HL-60 (cell line): ENCODE results near the gene AMPD3.

Experiments used
- DNase-seq, 2 experiments: peaks; one replicate each; pipeline ENCODE4 v3.0.0-alpha.2; 2010 to 2020; ENCODE audit warnings: low read depth in 1 of 2, low spot score in 1 of 2
- H3K27ac ChIP-seq: fragments of 250-450 bp; sonication (Bioruptor Pico); replicated peaks from 2 replicates; pipeline ENCODE4 v1.5.1; 2020; ENCODE audit warnings: mild to moderate bottlenecking, moderate library complexity
- H3K27me3 ChIP-seq: fragments of 250-450 bp; sonication (Bioruptor Pico); 2 replicates; pipeline ENCODE4 v1.5.1; 2021; ENCODE audit warnings: mild to moderate bottlenecking, moderate library complexity; ENCODE audit not compliant: insufficient read depth, poor library complexity, severe bottlenecking
- H3K4me3 ChIP-seq: replicated peaks from 2 replicates; pipeline ENCODE4 v1.5.1; 2011; ENCODE audit warnings: mild to moderate bottlenecking, control low read depth, low read length; ENCODE audit not compliant: insufficient read depth
- CTCF ChIP-seq: IDR thresholded peaks from one replicate; pipeline ENCODE4 v1.5.1; 2011; ENCODE audit warnings: low read length, control low read depth, inconsistent platforms; ENCODE audit not compliant: insufficient read depth
- GABPA ChIP-seq: IDR thresholded peaks from 2 replicates; pipeline ENCODE4 v1.6.1; 2012; ENCODE audit warnings: low read depth
- POLR2AphosphoS5 ChIP-seq: IDR thresholded peaks from 2 replicates; pipeline ENCODE4 v1.6.1; 2012; ENCODE audit warnings: low read depth
- REST ChIP-seq: IDR thresholded peaks from 2 replicates; pipeline ENCODE4 v1.6.1; 2012; ENCODE audit warnings: low read depth; ENCODE audit not compliant: insufficient replicate concordance
- SPI1 ChIP-seq: IDR thresholded peaks from 2 replicates; pipeline ENCODE4 v1.6.1; 2012; ENCODE audit warnings: low read depth, mild to moderate bottlenecking, borderline replicate concordance

The AMPD3 gene

GRCh38 chr11:10407749-10408685 is 47.0 kb upstream of the AMPD3 start:
- Histone ChIP-seq H3K27ac (no peak overlapping the region), H3K27me3 (no peaks in the 10 kb centered on the region), H3K4me3 (no peak overlapping the region)
- DNase-seq, result no peak
- TF ChIP-seq REST (no peak), GABPA (no peak), CTCF (no peak), SPI1 (no peak), POLR2AphosphoS5 (no peak)

- no peak overlapping the region for H3K27ac ChIP-seq
- H3K27me3 ChIP-seq, result no peaks in the 10 kb centered on the region
- DNase-seq, result no peak
- no peak overlapping the region for H3K4me3 ChIP-seq
- no peak for TF ChIP-seq GABPA
- TF ChIP-seq CTCF, result no peak
- no peak for TF ChIP-seq POLR2AphosphoS5
- no peak for TF ChIP-seq SPI1
- TF ChIP-seq REST, result no peak
Observed at GRCh38 chr11:10409207-10409661, 45.8 kb upstream of the AMPD3 start.

- TF ChIP-seq GABPA (no peak), REST (no peak), CTCF (no peak), POLR2AphosphoS5 (no peak), SPI1 (no peak)
- DNase-seq, result no peak
- H3K27ac ChIP-seq, result no peak overlapping the region
- no peaks in the 10 kb centered on the region for H3K27me3 ChIP-seq
- no peak overlapping the region for H3K4me3 ChIP-seq
Observed at GRCh38 chr11:10410106-10410843, 44.8 kb upstream of the AMPD3 start.
